ENCODE measurements around the gene CHCHD4.

DNA sequence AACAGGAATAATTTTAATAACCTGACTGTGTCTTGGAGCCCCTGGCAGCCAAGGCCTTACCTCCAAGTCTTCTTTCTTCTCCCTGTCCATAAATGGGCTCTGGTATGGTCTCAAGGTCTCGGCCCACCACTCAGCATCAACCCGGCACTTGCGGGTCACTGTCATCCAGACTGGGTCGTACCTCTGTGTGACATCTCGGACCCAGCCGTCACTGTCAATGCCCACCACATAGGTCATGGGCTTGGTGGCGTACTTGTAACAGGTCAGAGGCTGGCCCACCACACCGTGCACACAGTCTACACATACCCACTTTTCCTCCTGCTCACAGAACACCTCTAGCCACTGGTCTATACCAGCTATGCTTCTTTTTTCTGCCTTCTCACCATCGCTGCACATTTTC, 33.3 kb upstream of the CHCHD4 start:
- TF ChIP-seq, protein P1, sequence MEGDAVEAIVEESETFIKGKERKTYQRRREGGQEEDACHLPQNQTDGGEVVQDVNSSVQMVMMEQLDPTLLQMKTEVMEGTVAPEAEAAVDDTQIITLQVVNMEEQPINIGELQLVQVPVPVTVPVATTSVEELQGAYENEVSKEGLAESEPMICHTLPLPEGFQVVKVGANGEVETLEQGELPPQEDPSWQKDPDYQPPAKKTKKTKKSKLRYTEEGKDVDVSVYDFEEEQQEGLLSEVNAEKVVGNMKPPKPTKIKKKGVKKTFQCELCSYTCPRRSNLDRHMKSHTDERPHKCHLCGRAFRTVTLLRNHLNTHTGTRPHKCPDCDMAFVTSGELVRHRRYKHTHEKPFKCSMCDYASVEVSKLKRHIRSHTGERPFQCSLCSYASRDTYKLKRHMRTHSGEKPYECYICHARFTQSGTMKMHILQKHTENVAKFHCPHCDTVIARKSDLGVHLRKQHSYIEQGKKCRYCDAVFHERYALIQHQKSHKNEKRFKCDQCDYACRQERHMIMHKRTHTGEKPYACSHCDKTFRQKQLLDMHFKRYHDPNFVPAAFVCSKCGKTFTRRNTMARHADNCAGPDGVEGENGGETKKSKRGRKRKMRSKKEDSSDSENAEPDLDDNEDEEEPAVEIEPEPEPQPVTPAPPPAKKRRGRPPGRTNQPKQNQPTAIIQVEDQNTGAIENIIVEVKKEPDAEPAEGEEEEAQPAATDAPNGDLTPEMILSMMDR (IDR thresholded peaks at IDR 0.05) = no peak
- no peak for TF ChIP-seq POLR2A (IDR thresholded peaks at IDR 0.05)
- TF ChIP-seq EP300 (IDR thresholded peaks at IDR 0.05) = no peak
